ENCODE results near the gene RESP18. TPM values are rescaled to one million over a fixed set of nuclear protein-coding genes. Genes with fewer than 3 reads are reported as not detected.

RESP18 gene
- total RNA-seq, 2 donors from 2014 or later, result not detected

GRCh38 chr2:219368690-219369191, 36.2 kb upstream of the RESP18 start:
- Histone ChIP-seq H3K9me3 (no peaks in the 10 kb centered on the region), H3K4me3 (peak overlapping the region; percentile 67), H3K27ac (peak overlapping the region; percentile 60 to 74), H3K27me3 (replicated peaks; ENCODE audit: insufficient read depth) (no peaks in the 10 kb centered on the region), H3K4me1 (ENCODE audit: control insufficient read depth in 1 of 2, low read depth in 2 of 2) (peaks cover 5 to 13% of the 10 kb centered on the region in 2 donors), H3K36me3 (peaks cover 2% of the 10 kb centered on the region)
- DNase-seq (ENCODE audit: low spot score) (no peak), ATAC-seq (ENCODE audit: insufficient number of reproducible peaks, low FRiP score, low read depth) (peak; percentile 60)
- no peak for TF ChIP-seq CTCF (IDR thresholded peaks at IDR 0.05)

- peaks cover 9 to 11% of the 10 kb centered on the region in 2 donors for H3K4me1 ChIP-seq (ENCODE audit: control insufficient read depth in 1 of 2, low read depth in 2 of 2)
- ATAC-seq (ENCODE audit: insufficient number of reproducible peaks, low FRiP score, low read depth) (no peak), DNase-seq (ENCODE audit: low spot score) (no peak)
- TF ChIP-seq CTCF (IDR thresholded peaks at IDR 0.05), result no peak
- H3K27ac ChIP-seq, result no peak overlapping the region
- H3K27me3 ChIP-seq (replicated peaks; ENCODE audit: insufficient read depth), result no peaks in the 10 kb centered on the region
- no peaks in the 10 kb centered on the region for H3K36me3 ChIP-seq
- H3K4me3 ChIP-seq, result no peak overlapping the region
- no peaks in the 10 kb centered on the region for H3K9me3 ChIP-seq
These were observed 30.1 kb upstream of the RESP18 start for GRCh38 chr2:219362524-219363164.

- DNase-seq (ENCODE audit: low spot score), result no peak
These were observed 29.5 kb upstream of the RESP18 start for GRCh38 chr2:219362072-219362471.

GRCh38 chr2:219358170-219359075, 25.9 kb upstream of the RESP18 start:
- Histone ChIP-seq H3K27me3 (replicated peaks; ENCODE audit: insufficient read depth) (no peaks in the 10 kb centered on the region), H3K27ac (no peak overlapping the region), H3K4me3 (peak overlapping the region; percentile 22), H3K36me3 (no peaks in the 10 kb centered on the region), H3K4me1 (ENCODE audit: control insufficient read depth in 1 of 2, low read depth in 2 of 2) (peaks cover 9 to 11% of the 10 kb centered on the region in 2 donors), H3K9me3 (no peaks in the 10 kb centered on the region)
- no peak for ATAC-seq (ENCODE audit: insufficient number of reproducible peaks, low FRiP score, low read depth)
- DNase-seq (ENCODE audit: low spot score), result no peak
- TF ChIP-seq CTCF (IDR thresholded peaks at IDR 0.05), result no peak

More at GRCh38 chr2:219362072-219362471, 29.5 kb upstream of the RESP18 start:
- H3K4me1 ChIP-seq (ENCODE audit: control insufficient read depth in 1 of 2, low read depth in 2 of 2), result peaks cover 9 to 11% of the 10 kb centered on the region in 2 donors
- TF ChIP-seq CTCF (IDR thresholded peaks at IDR 0.05), result no peak
- no peak for ATAC-seq (ENCODE audit: insufficient number of reproducible peaks, low FRiP score, low read depth)
- no peaks in the 10 kb centered on the region for H3K27me3 ChIP-seq (replicated peaks; ENCODE audit: insufficient read depth)
- H3K27ac ChIP-seq, result no peak overlapping the region
- no peaks in the 10 kb centered on the region for H3K9me3 ChIP-seq
- no peaks in the 10 kb centered on the region for H3K36me3 ChIP-seq
- H3K4me3 ChIP-seq, result no peak overlapping the region

DNA sequence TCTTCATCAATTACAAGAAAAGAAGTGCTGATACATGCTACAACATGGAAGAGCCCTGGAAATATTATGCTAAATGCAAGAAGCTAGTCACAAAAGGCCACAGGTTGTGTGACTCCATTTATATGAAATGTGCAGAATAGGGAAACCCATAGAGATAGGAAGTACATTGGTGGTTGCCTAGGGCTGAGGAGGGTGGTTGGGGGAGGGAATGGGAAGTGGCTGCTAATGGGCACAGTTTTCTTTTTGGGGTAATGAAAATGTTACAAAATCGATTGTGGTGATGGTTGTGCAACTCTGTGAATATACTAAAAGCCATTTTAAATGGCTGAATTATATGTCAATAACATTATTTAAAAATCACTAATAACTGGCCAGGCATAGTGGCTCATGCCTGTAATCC, 24.3 kb upstream of the RESP18 start:
- H3K27me3 ChIP-seq (replicated peaks; ENCODE audit: insufficient read depth), result no peaks in the 10 kb centered on the region

More for the DNA sequence above, 24.3 kb upstream of the RESP18 start:
- no peak for ATAC-seq (ENCODE audit: insufficient number of reproducible peaks, low FRiP score, low read depth)
- no peak for TF ChIP-seq CTCF (IDR thresholded peaks at IDR 0.05)
- Histone ChIP-seq H3K36me3 (no peaks in the 10 kb centered on the region), H3K4me1 (ENCODE audit: control insufficient read depth in 1 of 2, low read depth in 2 of 2) (peaks cover 9 to 11% of the 10 kb centered on the region in 2 donors), H3K4me3 (no peak overlapping the region), H3K9me3 (no peaks in the 10 kb centered on the region), H3K27ac (no peak overlapping the region)
- DNase-seq (ENCODE audit: low spot score), result no peak

All from thoracic aorta (tissue), 2 donors.